HCT116 (cell line): ENCODE measurements around the gene APOM.

Experiments used
- CTCF ChIP-seq, 3 experiments: fragments of 200-600 bp in 1 of 3; sonication (generic) in 1 of 3; IDR thresholded peaks in 2 of 3; conservative IDR thresholded peaks in 1 of 3; 2 replicates each; pipeline ENCODE4 v1.5.1; 2012 to 2017; ENCODE audit warnings: low read depth in 2 of 3, low read length in 2 of 3, antibody characterized with exemption in 1 of 3, borderline replicate concordance in 1 of 3, control low read depth in 1 of 3, mild to moderate bottlenecking in 1 of 3, mixed read lengths in 1 of 3, mixed run types in 1 of 3, moderate library complexity in 1 of 3; ENCODE audit not compliant: insufficient read depth in 1 of 3
- JUND ChIP-seq: IDR thresholded peaks from 2 replicates; pipeline ENCODE4 v1.6.1; 2012

DNA sequence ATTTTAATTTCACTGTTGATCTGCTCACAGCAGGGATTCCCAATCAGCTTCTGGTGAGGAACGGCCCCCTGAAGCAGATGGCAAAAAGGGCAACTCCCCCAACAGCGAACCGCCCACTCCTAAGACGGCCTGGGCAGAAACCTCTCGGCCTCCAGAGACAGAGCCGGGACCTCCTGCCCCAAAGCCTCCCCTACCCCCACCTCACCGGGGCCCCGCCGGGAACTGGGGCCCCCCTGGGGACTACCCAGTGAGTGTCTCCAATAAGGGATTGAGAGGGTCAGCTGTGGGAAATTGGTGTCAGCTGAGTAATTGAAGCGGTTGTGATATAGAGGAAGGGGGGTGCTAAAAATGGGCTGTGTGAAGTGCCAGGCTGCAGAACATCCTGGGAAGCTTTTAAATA lies 28.7 kb upstream of the APOM start:
- TF ChIP-seq JUND: no peak
- TF ChIP-seq CTCF (IDR thresholded peaks at IDR 0.05 in 2 of 3, conservative IDR thresholded peaks at IDR 0.05 in 1 of 3; ENCODE audit: borderline replicate concordance in 1 of 3, insufficient read depth in 1 of 3, low read depth in 2 of 3, low read length in 2 of 3): no peak
